Activated CD4-positive, alpha-beta T cell treated with anti-CD3 and anti-CD28 coated beads, Interleukin-10, Interleukin-2, amounts not matched to agents 100 ng/mL and 50 ng/mL, durations not matched to agents 16 hours and 8 hours (primary cell): ENCODE measurements around the gene NT5DC4.
"Not testable (repeated sequence)": the region's sequence is repeated elsewhere in the genome, so short reads cannot be mapped to it uniquely, and the experiment has no call there.

Source experiments
- DNase-seq: peaks from one replicate; pipeline ENCODE4 v3.0.0-alpha.2; 2020

NT5DC4 gene

GRCh38 chr2:112701052-112701451 is 19.8 kb upstream of the NT5DC4 start:
- no peak for DNase-seq

GRCh38 chr2:112703684-112704083 is 17.1 kb upstream of the NT5DC4 start:
- no peak for DNase-seq

- no peak for DNase-seq
Measured at GRCh38 chr2:112705575-112705974, 15.2 kb upstream of the NT5DC4 start.

- peak; percentile 92 for DNase-seq
Measured at GRCh38 chr2:112706170-112706664, 14.6 kb upstream of the NT5DC4 start.

- DNase-seq: not testable (repeated sequence)
Measured at GRCh38 chr2:112706947-112707346, 13.9 kb upstream of the NT5DC4 start.

GRCh38 chr2:112708968-112709367 is 11.9 kb upstream of the NT5DC4 start:
- DNase-seq: no peak

GRCh38 chr2:112709703-112710102 is 11.1 kb upstream of the NT5DC4 start:
- no peak for DNase-seq

- DNase-seq: no peak
Measured at GRCh38 chr2:112710956-112711750, 9.7 kb upstream of the NT5DC4 start.

- DNase-seq: no peak
Measured at GRCh38 chr2:112712465-112712864, 8.4 kb upstream of the NT5DC4 start.

GRCh38 chr2:112712903-112713584 is 7.8 kb upstream of the NT5DC4 start:
- DNase-seq: peak; percentile 58

GRCh38 chr2:112713585-112713925 is 7.3 kb upstream of the NT5DC4 start:
- no peak for DNase-seq

GRCh38 chr2:112713926-112714325 is 6.9 kb upstream of the NT5DC4 start:
- no peak for DNase-seq

- DNase-seq: no peak
Measured at GRCh38 chr2:112714331-112714730, 6.5 kb upstream of the NT5DC4 start.

- DNase-seq: no peak
Measured at GRCh38 chr2:112714836-112715631, 5.8 kb upstream of the NT5DC4 start.

GRCh38 chr2:112716094-112716493 is 4.7 kb upstream of the NT5DC4 start:
- not testable (repeated sequence) for DNase-seq

GRCh38 chr2:112716826-112717352 is 3.9 kb upstream of the NT5DC4 start:
- DNase-seq: not testable (repeated sequence)

GRCh38 chr2:112718863-112719370 is 1.9 kb upstream of the NT5DC4 start:
- no peak for DNase-seq

- DNase-seq: no peak
Measured at GRCh38 chr2:112721819-112722522, 1.2 kb downstream of the NT5DC4 start.

- DNase-seq: no peak
Measured at GRCh38 chr2:112722816-112723546, 2.2 kb downstream of the NT5DC4 start.

- DNase-seq: no peak
Measured at GRCh38 chr2:112723547-112723940, 2.7 kb downstream of the NT5DC4 start.

GRCh38 chr2:112723995-112724394 is 3.2 kb downstream of the NT5DC4 start:
- no peak for DNase-seq
